SKM-1 (cell line): ENCODE results near the gene COPA.

Experiments
- DNase-seq: peaks from one replicate; lab custom pipeline; 2025; ENCODE audit not compliant: unreplicated experiment; lab: John Stamatoyannopoulos, UW

The COPA gene

GRCh38 chr1:160271025-160271424, 72.0 kb downstream of the COPA start:
- no peak for DNase-seq

- no peak for DNase-seq
Observed at GRCh38 chr1:160267284-160267991, 75.6 kb downstream of the COPA start.

GRCh38 chr1:160264795-160265307, 78.2 kb downstream of the COPA start:
- DNase-seq: no peak

GRCh38 chr1:160261893-160262794, 80.9 kb downstream of the COPA start, which contains the start of gene DCAF8:
TSS of gene DCAF8 (minus strand) at chr1:160262549. CDS start at chr1:160244008, 18,541 bp downstream.
- DNase-seq: peak; percentile 100

- no peak for DNase-seq
Observed at GRCh38 chr1:160261556-160261892, 81.5 kb downstream of the COPA start.

- DNase-seq: no peak
Observed at GRCh38 chr1:160260406-160261382, 82.4 kb downstream of the COPA start.

- DNase-seq: no peak
Observed at GRCh38 chr1:160258177-160258798, 84.8 kb downstream of the COPA start.

GRCh38 chr1:160257411-160258015, 85.5 kb downstream of the COPA start:
- no peak for DNase-seq

GRCh38 chr1:160256396-160257046, 86.5 kb downstream of the COPA start:
- no peak for DNase-seq

- DNase-seq: no peak
Observed at GRCh38 chr1:160255781-160256300, 87.2 kb downstream of the COPA start.

GRCh38 chr1:160251687-160252526, 91.1 kb downstream of the COPA start:
- DNase-seq: peak; percentile 16

- DNase-seq: no peak
Observed at GRCh38 chr1:160251011-160251410, 92.0 kb downstream of the COPA start.

GRCh38 chr1:160247053-160247452, 96.0 kb downstream of the COPA start:
- DNase-seq: no peak

GRCh38 chr1:160245434-160245833, 97.6 kb downstream of the COPA start:
- DNase-seq: no peak

- no peak for DNase-seq
Observed at GRCh38 chr1:160244209-160244608, 98.8 kb downstream of the COPA start.

GRCh38 chr1:160243767-160244166, 99.3 kb downstream of the COPA start:
- DNase-seq: no peak

GRCh38 chr1:160239582-160240299, 103.3 kb downstream of the COPA start:
- no peak for DNase-seq
